NCI-H2081 treated with DMSO at 0.1 percent for 48 hours (cell line): ENCODE measurements around the gene PLA2G2F.

Experiments used
- DNase-seq: peaks from one replicate; lab custom pipeline; 2025; lab: John Stamatoyannopoulos, UW

PLA2G2F gene

DNA sequence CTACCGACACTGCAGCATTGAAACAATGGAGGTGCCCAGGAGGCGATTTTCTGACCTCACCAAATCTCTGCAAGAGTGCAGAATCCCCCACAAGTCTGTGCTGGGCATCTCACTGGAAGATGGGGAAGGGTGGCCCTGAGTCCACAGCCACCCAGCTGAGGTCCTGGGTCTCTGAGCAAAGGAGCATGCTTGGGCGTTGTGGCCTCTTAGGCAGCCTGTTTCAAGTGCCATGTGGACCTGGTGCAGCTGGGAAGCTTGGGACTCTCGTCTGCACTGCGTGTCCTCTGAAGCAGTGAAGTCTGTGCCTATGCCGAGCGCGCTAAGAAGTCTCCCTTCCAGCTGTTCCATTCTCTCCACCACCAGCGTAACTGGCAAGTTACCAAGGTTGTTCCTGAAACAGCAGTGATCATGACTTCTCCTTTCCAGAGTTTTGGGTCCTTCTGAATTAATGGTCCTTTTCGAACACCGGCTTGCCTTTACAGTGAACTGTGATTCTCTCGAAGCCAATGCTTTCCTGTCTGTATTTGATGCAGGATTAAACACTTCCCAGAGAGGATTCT, 52.2 kb downstream of the PLA2G2F start:
- no peak for DNase-seq

DNA sequence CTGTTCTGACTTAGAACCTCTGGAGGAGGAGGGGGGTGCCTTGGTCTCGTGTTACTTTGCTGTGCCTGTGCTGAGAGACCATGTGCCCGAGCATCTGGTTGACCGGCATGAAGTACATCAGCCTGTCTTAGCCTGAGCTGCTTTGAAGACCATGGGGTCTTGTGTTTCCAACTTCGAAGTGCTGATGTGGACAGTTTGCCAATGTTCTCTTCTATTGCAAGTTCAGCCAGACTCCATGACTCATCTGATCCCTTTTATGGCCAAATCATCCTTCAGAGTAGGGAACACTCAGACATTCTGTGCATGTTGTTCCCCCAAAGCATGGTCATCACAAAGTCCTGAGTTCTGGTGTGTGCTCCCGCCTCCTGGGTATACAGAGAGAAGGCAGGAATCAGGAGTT, 53.2 kb downstream of the PLA2G2F start:
- no peak for DNase-seq

DNA sequence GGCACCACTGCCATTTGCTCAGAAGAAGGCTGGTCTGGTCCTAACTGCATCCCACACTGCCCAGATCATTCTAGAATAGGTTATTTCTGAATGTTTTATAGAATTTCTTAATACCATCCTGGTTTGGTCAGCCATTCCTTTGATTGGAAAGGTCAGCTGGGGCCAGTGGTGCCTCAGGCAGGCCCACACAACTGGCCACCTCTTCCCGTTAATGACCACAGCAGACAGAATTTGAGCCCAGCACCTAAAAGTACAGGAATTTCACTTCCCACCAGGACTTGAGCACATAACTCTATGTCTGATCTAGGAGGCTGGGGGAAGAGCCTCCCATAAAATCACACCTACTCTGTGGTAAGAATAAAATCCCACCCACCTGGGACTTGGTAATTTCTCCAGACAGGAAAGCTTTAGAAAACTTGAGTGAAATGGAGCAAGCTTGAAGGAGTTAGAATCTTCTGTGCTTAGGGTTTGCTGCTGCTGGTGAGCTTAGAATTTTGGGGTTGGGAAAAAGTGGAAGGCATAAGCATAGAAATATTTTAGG, 53.8 kb downstream of the PLA2G2F start:
- DNase-seq, result no peak

DNA sequence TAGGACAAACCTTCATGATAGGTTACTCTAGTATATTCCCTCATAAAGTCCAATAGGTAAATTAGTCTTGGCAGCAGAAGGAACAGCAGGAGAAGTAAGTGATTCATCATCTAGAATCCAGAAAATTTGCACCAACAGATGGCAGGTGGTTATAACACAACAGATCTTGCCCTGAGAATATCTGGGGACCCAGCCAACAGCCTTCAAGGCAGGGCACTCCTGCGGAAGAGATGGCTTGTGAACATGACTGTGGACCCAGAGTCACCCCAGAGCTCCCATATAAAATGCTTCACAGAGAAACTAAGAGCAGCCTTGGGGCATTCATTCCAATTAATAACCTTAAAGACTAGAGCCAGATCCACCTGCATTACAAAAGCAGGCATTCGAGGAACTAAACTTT, 55.1 kb downstream of the PLA2G2F start:
- DNase-seq, result no peak

DNA sequence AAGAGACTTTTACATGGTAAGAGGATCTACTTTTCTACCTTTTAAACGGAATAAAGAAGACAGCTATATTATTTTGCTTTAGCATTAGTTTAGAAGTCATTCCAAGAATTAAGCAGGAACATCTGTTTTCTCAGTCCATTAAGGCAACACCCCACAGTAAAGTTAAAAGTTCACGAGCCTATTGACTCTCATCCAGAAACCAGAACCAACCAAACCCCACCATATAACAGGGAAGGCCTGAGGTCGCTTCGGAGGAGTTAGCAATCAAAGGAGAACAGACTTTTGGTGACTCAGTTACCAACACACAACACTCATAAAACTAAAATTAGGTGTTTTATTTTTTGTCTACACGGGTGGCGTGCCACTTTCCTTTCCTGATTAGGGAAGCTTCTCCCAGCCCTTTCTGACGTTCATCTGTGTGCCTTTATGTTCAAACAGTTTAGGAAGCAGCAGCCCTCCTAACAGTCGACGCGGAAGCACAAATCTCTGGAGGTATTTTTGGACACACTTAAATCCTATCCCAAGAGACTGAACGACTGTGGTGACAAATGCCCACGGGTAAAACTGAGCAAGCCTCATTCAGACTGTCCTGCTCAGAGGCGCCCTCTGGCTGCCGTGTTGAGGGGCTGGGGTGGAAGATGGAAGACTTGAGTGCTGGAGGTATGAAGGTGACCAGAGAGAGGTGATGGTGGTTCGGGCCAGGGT, 55.8 kb downstream of the PLA2G2F start:
- DNase-seq, result no peak

DNA sequence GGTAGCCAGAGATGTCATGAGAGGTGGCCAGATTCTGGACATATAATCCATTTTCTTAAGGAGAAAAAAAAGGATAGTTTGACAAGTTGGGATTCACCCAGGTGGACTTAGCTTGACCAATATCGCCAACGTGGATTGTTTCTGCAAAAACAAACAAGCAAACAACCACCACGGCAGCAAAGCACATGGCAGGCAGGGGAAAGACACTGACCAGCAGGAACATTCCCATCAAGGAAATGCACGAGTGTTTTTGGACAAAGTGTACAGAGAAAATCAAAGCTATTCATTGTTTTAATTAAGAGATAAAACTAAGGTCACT, 56.3 kb downstream of the PLA2G2F start:
- no peak for DNase-seq

DNA sequence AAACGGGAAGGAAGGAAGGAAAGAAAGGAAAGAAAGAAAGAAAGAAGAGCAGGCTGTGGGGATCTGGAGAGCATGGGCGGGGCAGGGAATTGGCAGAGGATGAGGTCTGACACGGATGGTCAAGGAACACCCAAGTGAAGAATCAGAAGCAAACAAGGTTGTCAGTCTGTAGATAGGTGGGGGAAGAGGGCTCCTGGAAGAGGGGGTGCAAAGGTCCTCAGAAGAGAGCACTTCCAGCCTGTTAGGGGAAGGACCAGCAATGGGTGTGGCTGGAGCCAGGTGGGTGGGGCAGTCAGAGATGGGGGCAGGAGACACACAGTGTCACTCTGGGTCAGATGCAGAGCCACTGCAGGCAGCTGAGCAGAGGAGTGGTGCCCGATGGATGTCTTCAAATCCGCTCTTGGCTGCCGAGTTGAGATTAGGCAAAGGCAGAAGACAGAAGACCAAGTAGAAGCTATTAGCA, 58.2 kb downstream of the PLA2G2F start:
- no peak for DNase-seq

DNA sequence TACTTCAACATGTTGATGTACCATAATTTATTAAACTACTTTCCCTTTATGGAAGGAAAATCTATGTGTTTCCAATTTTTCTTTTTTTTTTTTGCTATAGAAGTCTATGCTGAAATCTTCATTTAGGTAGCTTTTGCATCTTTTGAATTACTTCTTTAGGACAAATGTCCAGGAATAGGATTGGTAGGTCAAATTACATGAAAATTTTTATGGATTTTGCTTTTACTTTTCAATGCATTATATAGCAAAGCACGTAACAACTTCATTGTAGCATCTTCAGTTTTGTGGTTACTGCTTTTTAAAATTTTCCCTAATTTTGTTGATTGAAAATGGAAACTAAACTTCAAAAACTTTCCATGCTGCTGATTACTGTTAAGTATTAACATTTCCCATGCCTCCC, 59.2 kb downstream of the PLA2G2F start:
- no peak for DNase-seq

DNA sequence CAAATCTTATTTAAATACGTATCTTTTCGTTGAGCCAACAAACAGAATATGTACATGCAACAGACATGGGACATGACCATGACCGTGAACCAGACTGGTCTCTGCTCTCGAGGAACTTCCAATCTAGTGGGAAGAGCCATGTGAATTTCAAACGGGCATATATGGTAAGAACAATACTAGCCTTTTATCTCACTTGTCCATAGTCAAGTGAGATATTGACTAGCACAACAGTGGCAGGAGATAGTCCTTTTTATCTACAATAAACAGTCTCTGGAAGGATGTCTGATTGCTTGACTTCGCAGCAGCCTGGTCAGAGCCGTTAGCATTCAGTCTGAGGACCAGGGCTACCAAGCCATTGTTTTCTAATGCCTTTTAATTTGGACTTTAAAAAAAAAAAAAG, 59.8 kb downstream of the PLA2G2F start:
- DNase-seq, result no peak

DNA sequence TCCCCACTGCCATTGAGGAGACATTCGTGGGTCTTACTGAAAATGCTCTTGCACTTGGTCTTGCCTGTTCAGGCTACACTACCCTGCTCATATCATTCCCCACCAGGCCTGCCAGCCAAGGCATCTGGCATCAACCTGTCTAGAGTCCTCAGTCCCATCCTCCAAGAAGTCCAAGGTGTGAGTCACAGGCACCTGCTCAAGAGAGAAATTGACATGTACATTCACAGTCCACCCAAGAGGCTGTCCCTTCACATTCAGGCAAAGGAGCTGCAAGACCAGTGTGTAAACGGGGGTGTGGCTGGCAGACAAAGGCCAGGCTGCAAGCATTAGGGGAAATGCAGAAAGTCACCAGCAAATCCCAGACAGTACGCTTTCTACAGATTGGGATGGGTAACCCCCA, 60.3 kb downstream of the PLA2G2F start:
- DNase-seq, result no peak

DNA sequence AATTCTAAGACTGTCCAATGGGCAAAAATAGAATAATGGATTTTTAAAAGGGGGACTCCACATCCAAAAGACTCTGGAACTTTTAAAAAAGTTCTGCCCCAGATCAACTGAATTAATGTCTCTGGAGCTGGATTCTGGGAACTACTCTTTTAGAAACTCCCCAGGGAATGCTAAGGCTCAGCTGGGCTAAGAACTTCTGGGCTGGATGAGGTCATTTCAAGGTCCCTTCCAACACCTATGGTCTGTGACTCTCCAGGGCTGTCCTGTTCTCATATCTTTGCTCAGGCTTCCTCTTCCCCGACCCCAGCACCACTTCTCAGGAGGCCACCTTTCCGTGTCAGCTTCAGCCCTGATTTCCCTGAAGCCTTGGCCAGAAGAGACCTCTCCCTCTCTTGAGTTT, 60.7 kb downstream of the PLA2G2F start:
- DNase-seq, result no peak
